HepG2 (cell line): ENCODE measurements around the gene COPZ2. TPM values are rescaled to one million over a fixed set of nuclear protein-coding genes. Genes with fewer than 3 reads are reported as not detected.

Experiments used
- ATAC-seq: fragments of 200-7000 bp; cut with Tn5 transposase; 3 replicates; pipeline ENCODE4 v1.9.1; 2020; ENCODE audit warnings: mild to moderate bottlenecking, moderate library complexity
- BruUV-seq: library from RNA; stranded (reverse); fragments of 400-500 nt; replicated peaks from 2 replicates; lab custom pipeline; 2021; lab: Mats Ljungman, UMichigan
- CTCF ChIA-PET: fragments of 300-600 bp; formaldehyde crosslinking; extraction: SDS; loops from one replicate; lab custom pipeline; 2021; ENCODE audit warnings: low total read pairs, inconsistent platforms, low intra/inter-chr PET ratio; lab: Yijun Ruan, JAX
- POLR2A ChIA-PET: fragments of 350-600 bp; sonication (Branson Sonifier 250); formaldehyde crosslinking; loops from one replicate; lab custom pipeline; 2020; ENCODE audit warnings: antibody characterized with exemption, inconsistent platforms; lab: Yijun Ruan, JAX
- DNase-seq: peaks from one replicate; pipeline ENCODE4 v3.0.0-alpha.2; 2015; ENCODE audit warnings: low spot score
- FAIRE-seq: peaks from 3 replicates; lab custom pipeline; 2011; peaks lifted over from hg19 to GRCh38; lab: Jason Lieb, UNC
- H2AFZ ChIP-seq: one replicate; pipeline ENCODE4 v1.6.1; 2011; ENCODE audit warnings: low read length, inconsistent platforms
- H3K27ac ChIP-seq: fragments of 300-600 bp; 3 replicates; pipeline ENCODE4 v1.8.0; 2011; ENCODE audit warnings: mixed run types, mild to moderate bottlenecking, mixed read lengths, low read length, inconsistent platforms; ENCODE audit not compliant: insufficient read depth; ENCODE audit errors: extremely low read length
- H3K27me3 ChIP-seq, 2 experiments: fragments of 200-600 bp in 1 of 2; 2 replicates in 1 of 2; 3 replicates in 1 of 2; pipeline versions ENCODE4 v1.6.0 to v1.8.0; 2011; ENCODE audit warnings: low read length in 2 of 2, mild to moderate bottlenecking in 2 of 2, moderate library complexity in 2 of 2, inconsistent platforms in 1 of 2; ENCODE audit not compliant: insufficient read depth in 2 of 2, control insufficient read depth in 1 of 2
- H3K36me3 ChIP-seq, 2 experiments: fragments of 200-600 bp in 1 of 2; replicated peaks in 1 of 2; 2 replicates in 1 of 2; 3 replicates in 1 of 2; pipeline versions ENCODE4 v1.5.1 to v1.8.0; 2011; ENCODE audit warnings: low read length in 2 of 2, inconsistent platforms in 1 of 2; ENCODE audit not compliant: insufficient read depth in 2 of 2, control insufficient read depth in 1 of 2
- H3K4me1 ChIP-seq: 2 replicates; pipeline ENCODE4 v1.5.1; 2012; ENCODE audit warnings: low read length, inconsistent platforms; ENCODE audit not compliant: insufficient read depth
- H3K4me2 ChIP-seq: 2 replicates; pipeline ENCODE4 v1.6.0; 2011; ENCODE audit warnings: low read depth, low read length, inconsistent platforms
- H3K4me3 ChIP-seq, 3 experiments: fragments of 200-600 bp in 1 of 3; sonication (generic), shearing (Covaris generic) in 1 of 3; replicated peaks in 1 of 3; 2 replicates each; pipeline ENCODE4 v1.5.1; 2011 to 2016; ENCODE audit warnings: low read length in 3 of 3, inconsistent platforms in 2 of 3, low read depth in 2 of 3, mild to moderate bottlenecking in 2 of 3, control low read depth in 1 of 3, mixed read lengths in 1 of 3; ENCODE audit not compliant: insufficient read depth in 1 of 3
- H3K79me2 ChIP-seq: one replicate; pipeline ENCODE4 v1.6.1; 2011; ENCODE audit warnings: low read length, inconsistent platforms; ENCODE audit not compliant: insufficient read depth
- H3K9ac ChIP-seq: 2 replicates; pipeline ENCODE4 v1.6.0; 2011; ENCODE audit warnings: mild to moderate bottlenecking, low read depth, low read length, inconsistent platforms; ENCODE audit not compliant: insufficient read depth
- H3K9me3 ChIP-seq: 2 replicates; pipeline ENCODE4 v1.5.1; 2012; ENCODE audit warnings: mild to moderate bottlenecking, low read length
- H4K20me1 ChIP-seq: 2 replicates; pipeline ENCODE4 v1.6.0; 2011; ENCODE audit warnings: inconsistent platforms, mild to moderate bottlenecking, low read length, moderate library complexity; ENCODE audit not compliant: insufficient read depth
- EHMT2 ChIP-seq: fragments of 200-600 bp; sonication (generic); IDR thresholded peaks from 2 replicates; pipeline ENCODE4 v1.7.0; 2017; ENCODE audit warnings: antibody characterized with exemption, low read depth, low read length, borderline replicate concordance
- FOXP1 ChIP-seq, 2 experiments: fragments of 450-650 bp in 1 of 2; IDR thresholded peaks; 2 replicates each; pipeline ENCODE4 v1.6.1; 2017 to 2018; ENCODE audit warnings: antibody characterized with exemption in 1 of 2
- GPBP1L1 ChIP-seq: sonication (generic); formaldehyde crosslinking; IDR thresholded peaks from 2 replicates; pipeline ENCODE4 v1.5.0; 2020; ENCODE audit warnings: mild to moderate bottlenecking, missing genetic modification reagents
- HHEX ChIP-seq: IDR thresholded peaks from 2 replicates; pipeline ENCODE4 v1.6.1; 2016; ENCODE audit warnings: control low read depth
- MAFK ChIP-seq, 2 experiments: IDR thresholded peaks in 1 of 2; conservative IDR thresholded peaks in 1 of 2; 2 replicates each; pipeline ENCODE4 v1.6.1; 2011; ENCODE audit warnings: improper control_type of control experiment in 2 of 2, low read length in 2 of 2
- MLXIP ChIP-seq: sonication (generic); formaldehyde crosslinking; IDR thresholded peaks from 2 replicates; pipeline ENCODE4 v1.9.0; 2021; ENCODE audit warnings: missing genetic modification reagents, borderline replicate concordance
- NR3C1 ChIP-seq: sonication (generic); formaldehyde crosslinking; IDR thresholded peaks from 2 replicates; pipeline ENCODE4 v1.4.0; 2020; ENCODE audit warnings: missing genetic modification reagents
- RARA ChIP-seq: IDR thresholded peaks from 2 replicates; pipeline ENCODE4 v1.6.1; 2016; ENCODE audit warnings: missing genetic modification reagents, missing compliant biosample characterization
- SMARCC2 ChIP-seq: fragments of 450-650 bp; IDR thresholded peaks from 2 replicates; pipeline ENCODE4 v1.6.1; 2017; ENCODE audit warnings: antibody characterized with exemption, mild to moderate bottlenecking
- XRCC5 ChIP-seq: fragments of 200-400 bp; formaldehyde crosslinking; optimal IDR thresholded peaks from 2 replicates; pipeline ENCODE3; 2017; ENCODE audit warnings: mild to moderate bottlenecking, low read length
- ZBTB8A ChIP-seq: sonication (generic); formaldehyde crosslinking; IDR thresholded peaks from 2 replicates; pipeline ENCODE4 v1.4.0; 2020; ENCODE audit warnings: mild to moderate bottlenecking, low read depth, missing genetic modification reagents, borderline replicate concordance
- ZNF275 ChIP-seq: sonication (generic); formaldehyde crosslinking; IDR thresholded peaks from 2 replicates; pipeline ENCODE4 v1.8.0; 2022; ENCODE audit warnings: missing genetic modification reagents, mild to moderate bottlenecking, inconsistent platforms, borderline replicate concordance
- ZNF3 ChIP-seq: IDR thresholded peaks from 2 replicates; pipeline ENCODE4 v1.7.0; 2017; ENCODE audit warnings: inconsistent platforms
- ZNF574 ChIP-seq: sonication (generic); formaldehyde crosslinking; IDR thresholded peaks from 2 replicates; pipeline ENCODE4 v1.4.0; 2020; ENCODE audit warnings: missing genetic modification reagents
- ZNF616 ChIP-seq: sonication (generic); formaldehyde crosslinking; IDR thresholded peaks from 2 replicates; pipeline ENCODE4 v1.5.0; 2020; ENCODE audit warnings: low read depth, mild to moderate bottlenecking, missing genetic modification reagents
- ZNF709 ChIP-seq: sonication (generic); formaldehyde crosslinking; IDR thresholded peaks from 2 replicates; pipeline ENCODE4 v1.5.0; 2020; ENCODE audit warnings: mild to moderate bottlenecking, missing genetic modification reagents
- ZSCAN12 ChIP-seq: sonication (generic); formaldehyde crosslinking; IDR thresholded peaks from 2 replicates; pipeline ENCODE4 v1.9.0; 2021; ENCODE audit warnings: mild to moderate bottlenecking, missing genetic modification reagents
- ZSCAN25 ChIP-seq: sonication (generic); formaldehyde crosslinking; IDR thresholded peaks from 2 replicates; pipeline ENCODE4 v1.8.0; 2022; ENCODE audit warnings: mild to moderate bottlenecking, missing genetic modification reagents
- WGBS: methylation state at CpG from one replicate; pipeline ENCODE4 v1.1.6; 2017; ENCODE audit warnings: low lambda C conversion rate; 5-methylcytosine and 5-hydroxymethylcytosine counted together
- in situ Hi-C: cut with HindIII; loops from 2 replicates; pipeline ENCODE4 v1.10.0; 2017; ENCODE audit warnings: low pct_unique_long_range_greater_than_20kb; ENCODE audit not compliant: extremely low pct_ligation_motif_present
- intact Hi-C: fragments of 100-400 bp; cut with micrococcal nuclease; formaldehyde crosslinking; loops from one replicate; pipeline ENCODE4 v1.10.0; 2022; ENCODE audit not compliant: unreplicated experiment
- polyA plus RNA-seq, 8 experiments: library from polyadenylated mRNA; depleted of rRNA in 3 of 8; stranded (reverse) in 7 of 8; unstranded in 1 of 8; fragments of >200 nt; fragmentation: Illumina TruSeq in 4 of 8; extraction: Trizol in 4 of 8; gene quantifications; 2 replicates each; pipeline versions ENCODE4 v1.2.1 to v1.2.3, GENCODE V29; 2011 to 2016; ENCODE audit warnings: low read depth in 4 of 8, missing spikeins in 1 of 8, mixed read lengths in 1 of 8; ENCODE audit not compliant: insufficient read depth in 1 of 8
- total RNA-seq, 5 experiments: library from RNA; depleted of rRNA; stranded (reverse); fragments of >200 nt; fragmentation: Illumina TruSeq; extraction: Trizol; gene quantifications; 2 replicates each; pipeline ENCODE4 v1.2.3, GENCODE V29; 2016; ENCODE audit warnings: low read depth in 1 of 5

The COPZ2 gene
- total and polyA plus RNA-seq, 2 of the 13 experiments (the other 11 are each of a cell fraction or from before 2014, with no cell fraction given), result 0.61 to 1.5 TPM

- FAIRE-seq, result no peak
- Histone ChIP-seq H3K27me3 (no peaks in the 10 kb centered on the region), H3K4me3 (no peak overlapping the region), H3K9me3 (no peaks in the 10 kb centered on the region), H3K27ac (no peak overlapping the region), H3K36me3 (peaks cover 7 to 46% of the 10 kb centered on the region in 2 experiments), H3K4me2 (no peak overlapping the region), H3K9ac (no peak overlapping the region), H3K79me2 (no peaks in the 10 kb centered on the region), H2AFZ (no peak overlapping the region), H4K20me1 (no peaks in the 10 kb centered on the region), H3K4me1 (peaks cover 48% of the 10 kb centered on the region)
- no peak for DNase-seq
- BruUV-seq, result no TSS peak
- in situ Hi-C loops, result no loop called here
- intact Hi-C loops, result no loop called here
- WGBS, result 50% methylated on average over 1 of the region's 1 CpG
- POLR2A ChIA-PET, result interaction anchor here (2.3 to 4.1 kb wide), 2 partner anchors 17 to 40 kb away, joined by 9 to 56 read pairs; partner anchors contain the start of gene NFE2L1
- no peak for ATAC-seq
- CTCF ChIA-PET, result interaction anchor here (1.9 kb wide), 1 partner anchor 40 kb away, joined by 4 read pairs; no protein-coding TSS in a partner anchor
- TF ChIP-seq MAFK (conservative IDR thresholded peaks at IDR 0.05 in 1 of 2, IDR thresholded peaks at IDR 0.05 in 1 of 2; ENCODE audit: low read length in 2 of 2) (no peak), ZNF574 (CRISPR knock-in tag) (no peak), XRCC5 (no peak), ZBTB8A (CRISPR knock-in tag) (no peak), MLXIP (CRISPR knock-in tag) (no peak), FOXP1 (IDR thresholded peaks at IDR 0.05) (no peak), FOXP1 (CRISPR knock-in tag; IDR thresholded peaks at IDR 0.05) (0 out of 2 replicates have a peak, but pooled peaks have one; percentile 11), ZSCAN12 (CRISPR knock-in tag) (no peak), NR3C1 (no peak), GPBP1L1 (no peak), ZNF3 (CRISPR knock-in tag) (no peak), RARA (peak; percentile 50; the same call in 1 of the 2 replicates), SMARCC2 (no peak), ZNF709 (CRISPR knock-in tag) (no peak), EHMT2 (no peak), HHEX (no peak), ZSCAN25 (CRISPR knock-in tag) (no peak), ZNF616 (CRISPR knock-in tag) (no peak), ZNF275 (CRISPR knock-in tag) (no peak)
Observed at GRCh38 chr17:48066192-48066591, 28.6 kb upstream of the COPZ2 start.
